ENCODE data around the gene ENPP4.

ENPP4 gene

GRCh38 chr6:46134216-46134615 is 4.4 kb downstream of the ENPP4 start:
- Histone ChIP-seq H3K27me3 (ENCODE audit: insufficient read depth, low read length, poor library complexity, severe bottlenecking) (no peaks in the 10 kb centered on the region), H3K4me1 (ENCODE audit: insufficient read depth, low read length, poor library complexity, severe bottlenecking) (peaks cover 5% of the 10 kb centered on the region), H2AFZ (ENCODE audit: low read length) (no peak overlapping the region), H3K36me3 (ENCODE audit: insufficient read depth, low read length) (no peaks in the 10 kb centered on the region), H3K9me2 (replicated peaks; ENCODE audit: low read depth, low read length) (no peaks in the 10 kb centered on the region), H3K4me3 (ENCODE audit: low read length, poor library complexity, severe bottlenecking) (no peak overlapping the region), H4K20me1 (ENCODE audit: insufficient read depth, low read length, poor library complexity, severe bottlenecking) (no peaks in the 10 kb centered on the region), H3K9me3 (ENCODE audit: insufficient read depth, low read depth, low read length) (no peaks in the 10 kb centered on the region), H3F3A (ENCODE audit: low read depth) (no peaks in the 10 kb centered on the region), H3K4me2 (ENCODE audit: low read depth, low read length, poor library complexity, severe bottlenecking) (peak overlapping the region; percentile 44), H3K79me2 (ENCODE audit: insufficient read depth, low read length) (peaks cover 41% of the 10 kb centered on the region), H3K9ac (ENCODE audit: low read depth, low read length, poor library complexity, severe bottlenecking) (no peak overlapping the region)
- TF ChIP-seq CTCF (conservative IDR thresholded peaks at IDR 0.05; ENCODE audit: low read length) (no peak), EZH2phosphoT487 (IDR thresholded peaks at IDR 0.05; ENCODE audit: borderline replicate concordance) (no peak)

GRCh38 chr6:46135176-46135575 is 5.4 kb downstream of the ENPP4 start:
- Histone ChIP-seq H3K36me3 (ENCODE audit: insufficient read depth, low read length) (no peaks in the 10 kb centered on the region), H3F3A (ENCODE audit: low read depth) (no peaks in the 10 kb centered on the region), H4K20me1 (ENCODE audit: insufficient read depth, low read length, poor library complexity, severe bottlenecking) (no peaks in the 10 kb centered on the region), H3K9ac (ENCODE audit: low read depth, low read length, poor library complexity, severe bottlenecking) (no peak overlapping the region), H3K9me2 (replicated peaks; ENCODE audit: low read depth, low read length) (no peaks in the 10 kb centered on the region), H3K79me2 (ENCODE audit: insufficient read depth, low read length) (peaks cover 47% of the 10 kb centered on the region), H3K4me2 (ENCODE audit: low read depth, low read length, poor library complexity, severe bottlenecking) (peak overlapping the region; percentile 44), H3K27me3 (ENCODE audit: insufficient read depth, low read length, poor library complexity, severe bottlenecking) (no peaks in the 10 kb centered on the region), H2AFZ (ENCODE audit: low read length) (no peak overlapping the region), H3K4me3 (ENCODE audit: low read length, poor library complexity, severe bottlenecking) (no peak overlapping the region), H3K9me3 (ENCODE audit: insufficient read depth, low read depth, low read length) (no peaks in the 10 kb centered on the region), H3K4me1 (ENCODE audit: insufficient read depth, low read length, poor library complexity, severe bottlenecking) (peaks cover 5% of the 10 kb centered on the region)
- TF ChIP-seq CTCF (conservative IDR thresholded peaks at IDR 0.05; ENCODE audit: low read length) (no peak), EZH2phosphoT487 (IDR thresholded peaks at IDR 0.05; ENCODE audit: borderline replicate concordance) (no peak)

- no peak overlapping the region for H3K9ac ChIP-seq (ENCODE audit: low read depth, low read length, poor library complexity, severe bottlenecking)
- H3F3A ChIP-seq (ENCODE audit: low read depth) = no peaks in the 10 kb centered on the region
- no peak overlapping the region for H3K4me3 ChIP-seq (ENCODE audit: low read length, poor library complexity, severe bottlenecking)
- H2AFZ ChIP-seq (ENCODE audit: low read length) = no peak overlapping the region
- no peak overlapping the region for H3K4me2 ChIP-seq (ENCODE audit: low read depth, low read length, poor library complexity, severe bottlenecking)
- H3K79me2 ChIP-seq (ENCODE audit: insufficient read depth, low read length) = peaks cover 40% of the 10 kb centered on the region
- no peaks in the 10 kb centered on the region for H4K20me1 ChIP-seq (ENCODE audit: insufficient read depth, low read length, poor library complexity, severe bottlenecking)
- no peak for TF ChIP-seq CTCF (conservative IDR thresholded peaks at IDR 0.05; ENCODE audit: low read length)
- no peak for TF ChIP-seq EZH2phosphoT487 (IDR thresholded peaks at IDR 0.05; ENCODE audit: borderline replicate concordance)
- H3K9me3 ChIP-seq (ENCODE audit: insufficient read depth, low read depth, low read length) = no peaks in the 10 kb centered on the region
- H3K36me3 ChIP-seq (ENCODE audit: insufficient read depth, low read length) = no peaks in the 10 kb centered on the region; the same call in 1 of the 2 replicates
- no peaks in the 10 kb centered on the region for H3K27me3 ChIP-seq (ENCODE audit: insufficient read depth, low read length, poor library complexity, severe bottlenecking)
- H3K4me1 ChIP-seq (ENCODE audit: insufficient read depth, low read length, poor library complexity, severe bottlenecking) = peaks cover 5% of the 10 kb centered on the region
- no peaks in the 10 kb centered on the region for H3K9me2 ChIP-seq (replicated peaks; ENCODE audit: low read depth, low read length)
Measured at GRCh38 chr6:46136831-46137230, 7.0 kb downstream of the ENPP4 start.

Data from Loucy (cell line).